GM23338 (cell line): Measurements from ENCODE around the gene PLA2G4F. TPM values are rescaled to one million over a fixed set of nuclear protein-coding genes. Genes with fewer than 3 reads are reported as not detected.

Experiments used
- ATAC-seq: fragments of 200-7000 bp; cut with Tn5 transposase; 3 replicates; pipeline ENCODE4 v1.9.1; 2020
- DNase-seq: peaks from one replicate; pipeline ENCODE4 v3.0.0-alpha.2; 2015; ENCODE audit warnings: low spot score
- H2AFZ ChIP-seq: fragments of 200-600 bp; sonication (generic); 2 replicates; pipeline ENCODE4 v1.8.0; 2016; ENCODE audit warnings: antibody characterized with exemption, mild to moderate bottlenecking, moderate library complexity
- H3F3A ChIP-seq: fragments of 200-600 bp; sonication (generic); replicated peaks from 2 replicates; pipeline ENCODE4 v1.8.0; 2017; ENCODE audit warnings: antibody characterized with exemption, mixed run types, low read depth
- H3K27ac ChIP-seq: fragments of 200-600 bp; sonication (generic); 2 replicates; pipeline ENCODE4 v1.6.1; 2016; ENCODE audit warnings: low read depth
- H3K27me3 ChIP-seq: fragments of 200-600 bp; sonication (generic); 2 replicates; pipeline ENCODE4 v1.8.0; 2016; ENCODE audit warnings: mild to moderate bottlenecking, mixed run types, moderate library complexity; ENCODE audit not compliant: insufficient read depth
- H3K36me3 ChIP-seq: fragments of 200-600 bp; sonication (generic); 2 replicates; pipeline ENCODE4 v1.8.0; 2016; ENCODE audit warnings: mild to moderate bottlenecking; ENCODE audit not compliant: insufficient read depth
- H3K4me1 ChIP-seq: fragments of 200-600 bp; sonication (generic); 2 replicates; pipeline ENCODE4 v1.8.0; 2016; ENCODE audit warnings: mild to moderate bottlenecking, moderate library complexity; ENCODE audit not compliant: insufficient read depth
- H3K4me2 ChIP-seq: fragments of 200-600 bp; sonication (generic); 2 replicates; pipeline ENCODE4 v1.7.1; 2017; ENCODE audit warnings: mixed run types
- H3K4me3 ChIP-seq: fragments of 200-600 bp; sonication (generic); 2 replicates; pipeline ENCODE4 v1.6.1; 2016; ENCODE audit warnings: mixed run types
- H3K79me2 ChIP-seq: fragments of 200-600 bp; sonication (generic); replicated peaks from 2 replicates; pipeline ENCODE4 v1.8.0; 2017; ENCODE audit warnings: mild to moderate bottlenecking; ENCODE audit not compliant: insufficient read depth
- H3K9me2 ChIP-seq: fragments of 200-600 bp; sonication (generic); 2 replicates; pipeline ENCODE4 v1.8.0; 2017; ENCODE audit not compliant: insufficient read depth
- H4K20me1 ChIP-seq: fragments of 200-600 bp; sonication (generic); replicated peaks from 2 replicates; pipeline ENCODE4 v1.8.0; 2017; ENCODE audit warnings: mild to moderate bottlenecking; ENCODE audit not compliant: insufficient read depth
- H3K27ac Mint-ChIP-seq: 2 replicates; pipeline ENCODE4 v1.8.0; 2020; ENCODE audit warnings: inconsistent platforms, mild to moderate bottlenecking, moderate library complexity, mixed read lengths
- H3K27me3 Mint-ChIP-seq: 3 replicates; pipeline ENCODE4 v1.8.0; 2022; ENCODE audit warnings: low read depth, mild to moderate bottlenecking, moderate library complexity, mixed read lengths, inconsistent platforms; ENCODE audit not compliant: insufficient read depth, poor library complexity
- H3K36me3 Mint-ChIP-seq: 3 replicates; pipeline ENCODE4 v1.8.0; 2021; ENCODE audit warnings: low read depth, mild to moderate bottlenecking, inconsistent platforms, moderate library complexity, mixed read lengths
- H3K4me1 Mint-ChIP-seq: 3 replicates; pipeline ENCODE4 v1.8.0; 2020; ENCODE audit warnings: mild to moderate bottlenecking, inconsistent platforms, mixed read lengths
- H3K4me3 Mint-ChIP-seq: 3 replicates; pipeline ENCODE4 v1.8.0; 2021; ENCODE audit warnings: moderate library complexity, mild to moderate bottlenecking, inconsistent platforms, mixed read lengths
- H3K9me3 Mint-ChIP-seq: 3 replicates; pipeline ENCODE4 v1.8.0; 2020; ENCODE audit warnings: moderate library complexity, mild to moderate bottlenecking, inconsistent platforms, mixed read lengths
- CREB1 ChIP-seq: fragments of 250-450 bp; sonication (Bioruptor Pico); IDR thresholded peaks from 2 replicates; pipeline ENCODE4 v1.5.0; 2020; ENCODE audit warnings: low read depth, mild to moderate bottlenecking, moderate library complexity
- EZH2 ChIP-seq: fragments of 200-600 bp; sonication (generic); IDR thresholded peaks from one replicate; pipeline ENCODE4 v1.8.0; 2017; ENCODE audit warnings: antibody characterized with exemption, mild to moderate bottlenecking, low read depth; ENCODE audit not compliant: unreplicated experiment
- EZH2phosphoT487 ChIP-seq: fragments of 200-600 bp; sonication (generic); IDR thresholded peaks from one replicate; pipeline ENCODE4 v1.8.1; 2018; ENCODE audit warnings: antibody characterized with exemption; ENCODE audit not compliant: unreplicated experiment
- JUNB ChIP-seq: IDR thresholded peaks from one replicate; pipeline ENCODE4 v1.6.1; 2016; ENCODE audit warnings: antibody characterized with exemption; ENCODE audit not compliant: unreplicated experiment
- NANOG ChIP-seq: IDR thresholded peaks from 2 replicates; pipeline ENCODE4 v1.6.1; 2016; ENCODE audit warnings: antibody characterized with exemption, borderline replicate concordance
- POLR2AphosphoS5 ChIP-seq: IDR thresholded peaks from 2 replicates; pipeline ENCODE4 v1.6.1; 2016; ENCODE audit warnings: antibody characterized with exemption, low read depth
- ZNF114 ChIP-seq: fragments of 250-450 bp; sonication (Bioruptor Pico); IDR thresholded peaks from 2 replicates; pipeline ENCODE4 v1.5.0; 2020; ENCODE audit warnings: mild to moderate bottlenecking, moderate library complexity
- ZNF331 ChIP-seq: fragments of 250-450 bp; sonication (Bioruptor Pico); IDR thresholded peaks from 2 replicates; pipeline ENCODE4 v1.5.0; 2020; ENCODE audit warnings: low read depth, mild to moderate bottlenecking, moderate library complexity
- polyA plus RNA-seq: library from polyadenylated mRNA; unstranded; fragments of >200 nt; fragmentation: Nextera tagmentation; extraction: Ambion mirVana; gene quantifications from 2 replicates; pipeline ENCODE4 v1.2.1, GENCODE V29; 2016
- total RNA-seq: library from RNA; depleted of rRNA; stranded (reverse); fragments of >200 nt; shearing (Covaris generic); gene quantifications from 2 replicates; pipeline ENCODE4 v1.2.3, GENCODE V29; 2014
- TF ChIP-seq, protein P1 (sequence below): IDR thresholded peaks from one replicate; pipeline ENCODE4 v1.6.1; 2018; ENCODE audit warnings: antibody characterized with exemption; ENCODE audit not compliant: unreplicated experiment
- TF ChIP-seq, protein P2 (sequence below), 2 experiments: fragments of 200-600 bp in 1 of 2; sonication (generic) in 1 of 2; conservative IDR thresholded peaks; 2 replicates each; pipeline versions ENCODE4 v1.5.1 to v1.6.1; 2016 to 2017; ENCODE audit warnings: antibody characterized with exemption in 2 of 2, low read depth in 2 of 2, mild to moderate bottlenecking in 2 of 2, moderate library complexity in 1 of 2
- TF ChIP-seq, protein P3 (sequence below): IDR thresholded peaks from 2 replicates; pipeline ENCODE4 v1.6.1; 2016; ENCODE audit warnings: antibody characterized with exemption

PLA2G4F gene
- total and polyA plus RNA-seq, 2 experiments from 2014 or later = not detected

DNA sequence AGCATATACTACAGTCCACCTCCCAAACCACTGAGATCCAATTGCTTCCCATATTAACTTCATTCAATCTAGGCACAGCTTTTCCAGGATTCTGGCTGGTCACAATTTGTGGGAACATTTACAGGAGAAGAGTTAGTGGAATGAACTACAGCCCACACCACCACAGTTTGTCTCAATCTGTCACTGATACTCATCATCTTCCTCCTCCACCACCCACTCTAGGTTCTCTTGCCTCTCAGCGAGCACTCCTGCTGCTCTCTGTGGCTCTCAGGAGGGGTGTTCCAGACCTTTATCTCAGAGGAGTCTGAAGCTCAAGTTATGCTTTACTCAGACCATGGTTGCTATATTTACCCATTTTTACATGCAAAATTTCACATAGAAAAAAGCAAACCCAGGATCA lies 36.2 kb downstream of the PLA2G4F start:
- H2AFZ ChIP-seq = no peak overlapping the region
- DNase-seq (no peak), ATAC-seq (no peak)
- H3K9me2 ChIP-seq = no peaks in the 10 kb centered on the region
- no peaks in the 10 kb centered on the region for H4K20me1 ChIP-seq
- Mint-ChIP-seq H3K4me1 (peaks cover 12% of the 10 kb centered on the region), H3K36me3 (no peaks in the 10 kb centered on the region; the same call in 2 of the 3 replicates), H3K9me3 (peaks cover 8% of the 10 kb centered on the region; the same call in 2 of the 3 replicates), H3K27ac (no peak overlapping the region), H3K4me3 (no peak overlapping the region), H3K27me3 (peaks cover 3% of the 10 kb centered on the region)
- TF ChIP-seq, protein P1, sequence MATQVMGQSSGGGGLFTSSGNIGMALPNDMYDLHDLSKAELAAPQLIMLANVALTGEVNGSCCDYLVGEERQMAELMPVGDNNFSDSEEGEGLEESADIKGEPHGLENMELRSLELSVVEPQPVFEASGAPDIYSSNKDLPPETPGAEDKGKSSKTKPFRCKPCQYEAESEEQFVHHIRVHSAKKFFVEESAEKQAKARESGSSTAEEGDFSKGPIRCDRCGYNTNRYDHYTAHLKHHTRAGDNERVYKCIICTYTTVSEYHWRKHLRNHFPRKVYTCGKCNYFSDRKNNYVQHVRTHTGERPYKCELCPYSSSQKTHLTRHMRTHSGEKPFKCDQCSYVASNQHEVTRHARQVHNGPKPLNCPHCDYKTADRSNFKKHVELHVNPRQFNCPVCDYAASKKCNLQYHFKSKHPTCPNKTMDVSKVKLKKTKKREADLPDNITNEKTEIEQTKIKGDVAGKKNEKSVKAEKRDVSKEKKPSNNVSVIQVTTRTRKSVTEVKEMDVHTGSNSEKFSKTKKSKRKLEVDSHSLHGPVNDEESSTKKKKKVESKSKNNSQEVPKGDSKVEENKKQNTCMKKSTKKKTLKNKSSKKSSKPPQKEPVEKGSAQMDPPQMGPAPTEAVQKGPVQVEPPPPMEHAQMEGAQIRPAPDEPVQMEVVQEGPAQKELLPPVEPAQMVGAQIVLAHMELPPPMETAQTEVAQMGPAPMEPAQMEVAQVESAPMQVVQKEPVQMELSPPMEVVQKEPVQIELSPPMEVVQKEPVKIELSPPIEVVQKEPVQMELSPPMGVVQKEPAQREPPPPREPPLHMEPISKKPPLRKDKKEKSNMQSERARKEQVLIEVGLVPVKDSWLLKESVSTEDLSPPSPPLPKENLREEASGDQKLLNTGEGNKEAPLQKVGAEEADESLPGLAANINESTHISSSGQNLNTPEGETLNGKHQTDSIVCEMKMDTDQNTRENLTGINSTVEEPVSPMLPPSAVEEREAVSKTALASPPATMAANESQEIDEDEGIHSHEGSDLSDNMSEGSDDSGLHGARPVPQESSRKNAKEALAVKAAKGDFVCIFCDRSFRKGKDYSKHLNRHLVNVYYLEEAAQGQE = no peak
- TF ChIP-seq NANOG = no peak
- no peak for TF ChIP-seq CREB1 (CRISPR knock-in tag)
- TF ChIP-seq, protein P2, sequence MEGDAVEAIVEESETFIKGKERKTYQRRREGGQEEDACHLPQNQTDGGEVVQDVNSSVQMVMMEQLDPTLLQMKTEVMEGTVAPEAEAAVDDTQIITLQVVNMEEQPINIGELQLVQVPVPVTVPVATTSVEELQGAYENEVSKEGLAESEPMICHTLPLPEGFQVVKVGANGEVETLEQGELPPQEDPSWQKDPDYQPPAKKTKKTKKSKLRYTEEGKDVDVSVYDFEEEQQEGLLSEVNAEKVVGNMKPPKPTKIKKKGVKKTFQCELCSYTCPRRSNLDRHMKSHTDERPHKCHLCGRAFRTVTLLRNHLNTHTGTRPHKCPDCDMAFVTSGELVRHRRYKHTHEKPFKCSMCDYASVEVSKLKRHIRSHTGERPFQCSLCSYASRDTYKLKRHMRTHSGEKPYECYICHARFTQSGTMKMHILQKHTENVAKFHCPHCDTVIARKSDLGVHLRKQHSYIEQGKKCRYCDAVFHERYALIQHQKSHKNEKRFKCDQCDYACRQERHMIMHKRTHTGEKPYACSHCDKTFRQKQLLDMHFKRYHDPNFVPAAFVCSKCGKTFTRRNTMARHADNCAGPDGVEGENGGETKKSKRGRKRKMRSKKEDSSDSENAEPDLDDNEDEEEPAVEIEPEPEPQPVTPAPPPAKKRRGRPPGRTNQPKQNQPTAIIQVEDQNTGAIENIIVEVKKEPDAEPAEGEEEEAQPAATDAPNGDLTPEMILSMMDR (conservative IDR thresholded peaks at IDR 0.05; ENCODE audit: low read depth in 2 of 2) = no peak
- TF ChIP-seq POLR2AphosphoS5 = no peak
- TF ChIP-seq EZH2 = no peak
- TF ChIP-seq ZNF331 (CRISPR knock-in tag) = no peak
- TF ChIP-seq EZH2phosphoT487 = no peak
- no peak for TF ChIP-seq ZNF114 (CRISPR knock-in tag)
- no peak for TF ChIP-seq JUNB
- TF ChIP-seq, protein P3, sequence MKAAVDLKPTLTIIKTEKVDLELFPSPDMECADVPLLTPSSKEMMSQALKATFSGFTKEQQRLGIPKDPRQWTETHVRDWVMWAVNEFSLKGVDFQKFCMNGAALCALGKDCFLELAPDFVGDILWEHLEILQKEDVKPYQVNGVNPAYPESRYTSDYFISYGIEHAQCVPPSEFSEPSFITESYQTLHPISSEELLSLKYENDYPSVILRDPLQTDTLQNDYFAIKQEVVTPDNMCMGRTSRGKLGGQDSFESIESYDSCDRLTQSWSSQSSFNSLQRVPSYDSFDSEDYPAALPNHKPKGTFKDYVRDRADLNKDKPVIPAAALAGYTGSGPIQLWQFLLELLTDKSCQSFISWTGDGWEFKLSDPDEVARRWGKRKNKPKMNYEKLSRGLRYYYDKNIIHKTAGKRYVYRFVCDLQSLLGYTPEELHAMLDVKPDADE = no peak
- peaks cover 10% of the 10 kb centered on the region for H3K4me1 ChIP-seq
- H3K4me2 ChIP-seq = no peak overlapping the region
- no peaks in the 10 kb centered on the region for H3K36me3 ChIP-seq
- no peaks in the 10 kb centered on the region for H3K27me3 ChIP-seq
- H3F3A ChIP-seq = no peaks in the 10 kb centered on the region
- H3K27ac ChIP-seq = no peak overlapping the region
- H3K79me2 ChIP-seq = no peaks in the 10 kb centered on the region
- no peak overlapping the region for H3K4me3 ChIP-seq
